Endothelial cell of umbilical vein (primary cell): Measurements from ENCODE around the gene ASB1. TPM values are rescaled to one million over a fixed set of nuclear protein-coding genes. Genes with fewer than 3 reads are reported as not detected.

Experiments
- BruUV-seq: library from RNA; stranded (reverse); fragments of 400-500 nt; replicated peaks from 2 replicates; lab custom pipeline; 2021; lab: Mats Ljungman, UMichigan
- CTCF ChIA-PET: fragments of 300-600, 350-600 bp; sonication (Branson Sonifier 250); formaldehyde crosslinking; loops from one replicate; lab custom pipeline; 2021; ENCODE audit warnings: antibody characterized with exemption, inconsistent platforms; lab: Charles Lee
- POLR2A ChIA-PET: fragments of 300-600, 350-600 bp; sonication (Branson Sonifier 250); formaldehyde crosslinking; loops from one replicate; lab custom pipeline; 2021; ENCODE audit warnings: antibody characterized with exemption, inconsistent platforms; lab: Charles Lee
- DNase-seq: peaks from one replicate; pipeline ENCODE4 v3.0.0-alpha.2; 2011; ENCODE audit warnings: low read depth, low spot score
- FAIRE-seq: peaks from 2 replicates; lab custom pipeline; 2011; peaks lifted over from hg19 to GRCh38; lab: Jason Lieb, UNC
- H2AFZ ChIP-seq: 2 replicates; pipeline ENCODE4 v1.6.0; 2012; ENCODE audit warnings: low read depth, low read length, control low read depth, inconsistent platforms
- H3K27ac ChIP-seq: 2 replicates; pipeline ENCODE4 v1.5.1; 2011; ENCODE audit warnings: low read depth, mild to moderate bottlenecking, control low read depth, low read length, moderate library complexity; ENCODE audit not compliant: insufficient read depth
- H3K27me3 ChIP-seq, 2 experiments: 2 replicates each; pipeline versions ENCODE4 v1.6.0 to v1.6.1; 2011; ENCODE audit warnings: low read length in 2 of 2, mixed read lengths in 1 of 2; ENCODE audit not compliant: control insufficient read depth in 2 of 2, insufficient read depth in 2 of 2
- H3K36me3 ChIP-seq, 2 experiments: 2 replicates in 1 of 2; 3 replicates in 1 of 2; pipeline ENCODE4 v1.5.1; 2011; ENCODE audit warnings: low read length in 2 of 2, mild to moderate bottlenecking in 1 of 2, moderate library complexity in 1 of 2; ENCODE audit not compliant: control insufficient read depth in 2 of 2, insufficient read depth in 2 of 2; ENCODE audit errors: extremely low read depth in 1 of 2
- H3K4me1 ChIP-seq: 3 replicates; pipeline ENCODE4 v1.5.1; 2011; ENCODE audit warnings: mild to moderate bottlenecking, low read length; ENCODE audit not compliant: control insufficient read depth, insufficient read depth; ENCODE audit errors: extremely low read depth
- H3K4me2 ChIP-seq: 2 replicates; pipeline ENCODE4 v1.6.1; 2011; ENCODE audit warnings: low read length, control low read depth, mixed read lengths; ENCODE audit not compliant: insufficient read depth
- H3K4me3 ChIP-seq, 3 experiments: fragments of 200-600 bp in 1 of 3; sonication (generic), shearing (Covaris generic) in 1 of 3; replicated peaks in 1 of 3; 2 replicates each; pipeline ENCODE4 v1.5.1; 2011 to 2016; ENCODE audit warnings: control low read depth in 3 of 3, low read length in 3 of 3, mild to moderate bottlenecking in 2 of 3, inconsistent platforms in 1 of 3, low read depth in 1 of 3, moderate library complexity in 1 of 3; ENCODE audit not compliant: insufficient read depth in 1 of 3
- H3K79me2 ChIP-seq: 2 replicates; pipeline ENCODE4 v1.6.0; 2012; ENCODE audit warnings: low read length, inconsistent platforms; ENCODE audit not compliant: control insufficient read depth, insufficient read depth
- H3K9ac ChIP-seq: replicated peaks from 2 replicates; pipeline ENCODE3; 2011; ENCODE audit warnings: low read length, control low read depth; ENCODE audit not compliant: insufficient read depth; ENCODE audit errors: extremely low read depth
- H3K9me1 ChIP-seq: replicated peaks from 3 replicates; pipeline ENCODE4 v1.6.0; 2011; ENCODE audit warnings: mild to moderate bottlenecking, low read length; ENCODE audit not compliant: control insufficient read depth, insufficient read depth; ENCODE audit errors: extremely low read depth
- H3K9me3 ChIP-seq: replicated peaks from 2 replicates; pipeline ENCODE4 v1.5.1; 2012; ENCODE audit warnings: low read length, inconsistent platforms; ENCODE audit not compliant: control insufficient read depth, insufficient read depth
- H4K20me1 ChIP-seq: replicated peaks from 2 replicates; pipeline ENCODE3; 2011; ENCODE audit warnings: mild to moderate bottlenecking, low read length; ENCODE audit not compliant: control insufficient read depth, insufficient read depth; ENCODE audit errors: extremely low read depth
- CTCF ChIP-seq, 2 donors: IDR thresholded peaks; 1 replicate in 1 of 2; 2 replicates in 1 of 2; pipeline ENCODE4 v1.5.1; 2011; ENCODE audit warnings: low read length in 2 of 2, mild to moderate bottlenecking in 2 of 2, moderate library complexity in 2 of 2, control low read depth in 1 of 2, inconsistent platforms in 1 of 2, low read depth in 1 of 2; ENCODE audit not compliant: insufficient read depth in 1 of 2; ENCODE audit errors: extremely low read depth in 1 of 2
- EZH2 ChIP-seq: IDR thresholded peaks from 2 replicates; pipeline ENCODE4 v1.6.1; 2012; ENCODE audit warnings: borderline replicate concordance, low read depth, mild to moderate bottlenecking, moderate library complexity, low read length, inconsistent platforms; ENCODE audit not compliant: severe bottlenecking
- FOS ChIP-seq: IDR thresholded peaks from 2 replicates; pipeline ENCODE4 v1.6.1; 2011; ENCODE audit warnings: mild to moderate bottlenecking, low read length, moderate library complexity, borderline replicate concordance; ENCODE audit not compliant: insufficient read depth
- GATA2 ChIP-seq: IDR thresholded peaks from 2 replicates; pipeline ENCODE4 v1.7.0; 2011; ENCODE audit warnings: low read depth, mild to moderate bottlenecking, moderate library complexity, mixed read lengths, low read length; ENCODE audit not compliant: insufficient read length, insufficient read depth
- JUN ChIP-seq: IDR thresholded peaks from 2 replicates; pipeline ENCODE4 v1.6.1; 2011; ENCODE audit warnings: borderline replicate concordance, low read depth; ENCODE audit not compliant: insufficient read length, insufficient read depth
- MAX ChIP-seq: IDR thresholded peaks from 2 replicates; pipeline ENCODE4 v1.6.1; 2011; ENCODE audit not compliant: insufficient read depth, insufficient read length
- MYC ChIP-seq: IDR thresholded peaks from one replicate; pipeline ENCODE4 v1.6.1; 2011; ENCODE audit warnings: mild to moderate bottlenecking, low read depth, low read length
- POLR2A ChIP-seq: IDR thresholded peaks from 2 replicates; pipeline ENCODE4 v1.6.1; 2012; ENCODE audit warnings: low read depth, mild to moderate bottlenecking, control low read depth, low read length
- POLR2AphosphoS5 ChIP-seq: IDR thresholded peaks from 2 replicates; pipeline ENCODE4 v1.6.1; 2012; ENCODE audit warnings: low read depth, mild to moderate bottlenecking, control low read depth, low read length, moderate library complexity; ENCODE audit not compliant: insufficient read depth
- dilution Hi-C: fragments of 300-500 bp; cut with MboI; formaldehyde crosslinking; loops from one replicate; pipeline ENCODE4 v1.15.0; 2019; ENCODE audit warnings: low sequenced_read_pairs; ENCODE audit not compliant: extremely low pct_ligation_motif_present
- intact Hi-C: fragments of 100-400 bp; cut with micrococcal nuclease; formaldehyde crosslinking; loops from one replicate; pipeline ENCODE4 v1.10.0; 2022
- polyA plus RNA-seq, 4 experiments: library from polyadenylated mRNA; depleted of rRNA in 3 of 4; stranded (reverse) in 3 of 4; unstranded in 1 of 4; fragments of >200 nt; gene quantifications; 2 replicates each; pipeline versions ENCODE4 v1.2.1 to v1.2.3, GENCODE V29; 2011 to 2012; ENCODE audit warnings: missing spikeins in 1 of 4
- total RNA-seq: library from RNA; stranded (reverse); gene quantifications from 2 replicates; pipeline ENCODE4 v1.2.3, GENCODE V29; 2021

Gene ASB1
- total and polyA plus RNA-seq, 2 donors (not counting 3 experiments of a cell fraction or from before 2014, with no cell fraction given), result 12.3 to 16.2 TPM

DNA sequence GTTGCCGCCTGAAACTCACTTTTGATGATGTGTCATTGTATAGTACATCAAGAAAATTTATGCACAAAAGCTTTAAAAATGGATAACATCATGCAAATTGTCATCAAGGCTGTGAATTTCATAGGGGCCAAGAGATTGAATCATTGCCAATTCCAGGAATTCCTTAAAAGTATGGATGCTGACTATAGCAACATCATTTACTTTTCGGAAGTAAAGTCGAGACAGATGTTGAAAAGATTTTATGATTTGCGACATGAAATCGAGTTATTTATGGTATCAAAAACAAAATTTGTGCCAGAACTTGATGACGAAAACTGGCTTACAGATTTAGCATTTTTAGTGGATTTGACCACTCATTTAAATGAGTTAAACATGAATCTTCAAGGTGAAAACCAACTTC lies 56.3 kb downstream of the ASB1 start:
- H3K9ac ChIP-seq, result no peak overlapping the region
- H3K36me3 ChIP-seq, result no peaks in the 10 kb centered on the region
- CTCF ChIA-PET, result no interaction called here
- H3K4me1 ChIP-seq, result no peaks in the 10 kb centered on the region
- H3K9me1 ChIP-seq, result no peaks in the 10 kb centered on the region
- H3K4me3 ChIP-seq, result no peak overlapping the region
- no peaks in the 10 kb centered on the region for H3K9me3 ChIP-seq
- H3K4me2 ChIP-seq, result no peak overlapping the region
- H3K27me3 ChIP-seq, result no peaks in the 10 kb centered on the region
- no peaks in the 10 kb centered on the region for H4K20me1 ChIP-seq
- H2AFZ ChIP-seq, result no peak overlapping the region
- BruUV-seq, result no TSS peak
- DNase-seq (no peak), FAIRE-seq (no peak)
- intact Hi-C loops, result no loop called here
- H3K27ac ChIP-seq, result no peak overlapping the region
- POLR2A ChIA-PET, result no interaction called here
- TF ChIP-seq EZH2, result no peak
- dilution Hi-C loops, result no loop called here
- H3K79me2 ChIP-seq, result no peaks in the 10 kb centered on the region

GRCh38 chr2:238483656-238484055 lies 56.9 kb downstream of the ASB1 start:
- intact Hi-C loops (loop anchor here (1.0 kb wide), 1 partner anchor 28 kb away; no protein-coding TSS in a partner anchor), dilution Hi-C loops (no loop called here)
- CTCF ChIA-PET, result no interaction called here
- Histone ChIP-seq H3K79me2 (no peaks in the 10 kb centered on the region), H3K27ac (no peak overlapping the region), H4K20me1 (no peaks in the 10 kb centered on the region), H3K4me1 (no peaks in the 10 kb centered on the region), H3K27me3 (no peaks in the 10 kb centered on the region), H3K36me3 (no peaks in the 10 kb centered on the region), H2AFZ (no peak overlapping the region), H3K9me1 (no peaks in the 10 kb centered on the region), H3K9me3 (no peaks in the 10 kb centered on the region), H3K4me3 (no peak overlapping the region), H3K4me2 (no peak overlapping the region), H3K9ac (no peak overlapping the region)
- TF ChIP-seq CTCF (IDR thresholded peaks at IDR 0.05; ENCODE audit: extremely low read depth in 1 of 2, insufficient read depth in 1 of 2, low read depth in 1 of 2, low read length in 2 of 2), result no peak
- no peak for TF ChIP-seq MYC
- no peak for TF ChIP-seq EZH2
- TF ChIP-seq JUN, result no peak
- TF ChIP-seq POLR2A, result no peak
- no peak for TF ChIP-seq MAX
- TF ChIP-seq GATA2, result no peak
- no peak for TF ChIP-seq POLR2AphosphoS5
- no peak for TF ChIP-seq FOS
- no peak for FAIRE-seq
- POLR2A ChIA-PET, result no interaction called here
- no TSS peak for BruUV-seq
- no peak for DNase-seq
